ENCODE measurements around the gene ZDHHC18.
A peak's percentile ranks its signal among the peaks of the same experiment; 100 is the strongest.

GRCh38 chr1:26853156-26853555 is 26.7 kb downstream of the ZDHHC18 start:
- peak; percentile 85 for TF ChIP-seq CTCF (IDR thresholded peaks at IDR 0.05; ENCODE audit: insufficient read depth, low read depth, low read length)
- TF ChIP-seq EZH2 (IDR thresholded peaks at IDR 0.05; ENCODE audit: insufficient read depth, low read length) = no peak
